Measurements from ENCODE around the gene CSNK1D.

CSNK1D gene

DNA sequence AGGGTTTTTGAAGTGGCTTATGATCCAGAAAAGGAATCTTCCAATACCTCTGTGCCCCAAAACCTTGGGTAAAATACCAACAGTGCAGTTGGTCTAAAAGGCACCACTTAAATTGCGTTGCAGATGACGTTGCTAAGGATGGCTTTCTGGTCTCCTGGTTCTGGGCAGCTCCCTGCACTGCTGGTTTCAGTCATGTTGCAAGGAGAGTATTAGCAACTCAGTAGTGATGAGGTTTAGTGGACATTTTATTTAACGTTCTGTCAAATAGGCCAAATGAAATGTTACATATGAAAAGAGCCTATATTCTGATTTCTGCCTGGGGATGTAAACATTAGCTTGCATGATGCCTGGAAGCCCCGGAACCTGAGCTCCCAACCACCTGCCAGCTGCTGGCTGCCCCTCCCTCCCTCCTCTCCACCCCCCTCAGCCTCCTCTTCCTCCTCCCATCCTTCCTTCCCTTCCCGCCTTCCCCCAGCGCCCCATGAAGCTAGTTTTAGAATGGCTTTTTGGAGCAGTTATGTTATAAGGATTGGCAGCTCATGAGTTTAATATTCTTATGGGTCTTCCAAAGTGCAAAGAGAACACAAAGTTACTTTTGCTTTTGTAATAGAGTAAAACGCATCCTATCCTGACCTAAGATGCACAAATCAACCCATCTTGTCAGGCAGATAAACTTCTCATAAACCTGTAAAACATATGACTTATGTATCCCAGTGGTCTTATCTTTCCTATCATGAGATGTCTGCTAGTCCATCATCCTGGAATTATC lies 23.2 kb upstream of the CSNK1D start:
- H3K4me3 ChIP-seq (ENCODE audit: low read depth, low read length) = no peak overlapping the region
- TF ChIP-seq, protein P1, sequence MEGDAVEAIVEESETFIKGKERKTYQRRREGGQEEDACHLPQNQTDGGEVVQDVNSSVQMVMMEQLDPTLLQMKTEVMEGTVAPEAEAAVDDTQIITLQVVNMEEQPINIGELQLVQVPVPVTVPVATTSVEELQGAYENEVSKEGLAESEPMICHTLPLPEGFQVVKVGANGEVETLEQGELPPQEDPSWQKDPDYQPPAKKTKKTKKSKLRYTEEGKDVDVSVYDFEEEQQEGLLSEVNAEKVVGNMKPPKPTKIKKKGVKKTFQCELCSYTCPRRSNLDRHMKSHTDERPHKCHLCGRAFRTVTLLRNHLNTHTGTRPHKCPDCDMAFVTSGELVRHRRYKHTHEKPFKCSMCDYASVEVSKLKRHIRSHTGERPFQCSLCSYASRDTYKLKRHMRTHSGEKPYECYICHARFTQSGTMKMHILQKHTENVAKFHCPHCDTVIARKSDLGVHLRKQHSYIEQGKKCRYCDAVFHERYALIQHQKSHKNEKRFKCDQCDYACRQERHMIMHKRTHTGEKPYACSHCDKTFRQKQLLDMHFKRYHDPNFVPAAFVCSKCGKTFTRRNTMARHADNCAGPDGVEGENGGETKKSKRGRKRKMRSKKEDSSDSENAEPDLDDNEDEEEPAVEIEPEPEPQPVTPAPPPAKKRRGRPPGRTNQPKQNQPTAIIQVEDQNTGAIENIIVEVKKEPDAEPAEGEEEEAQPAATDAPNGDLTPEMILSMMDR (IDR thresholded peaks at IDR 0.05; ENCODE audit: insufficient read depth, low read length, missing control alignments) = no peak
- DNase-seq (ENCODE audit: low read depth, low spot score) = no peak
- ChIA-PET POLR2A (no interaction called here), CTCF (interaction anchor here (1.0 to 9.4 kb wide), 5 partner anchors 9 to 120 kb away, joined by 3 to 61 read pairs (median 6); partner anchors contain the start of genes HEXD and OGFOD3)

DNA sequence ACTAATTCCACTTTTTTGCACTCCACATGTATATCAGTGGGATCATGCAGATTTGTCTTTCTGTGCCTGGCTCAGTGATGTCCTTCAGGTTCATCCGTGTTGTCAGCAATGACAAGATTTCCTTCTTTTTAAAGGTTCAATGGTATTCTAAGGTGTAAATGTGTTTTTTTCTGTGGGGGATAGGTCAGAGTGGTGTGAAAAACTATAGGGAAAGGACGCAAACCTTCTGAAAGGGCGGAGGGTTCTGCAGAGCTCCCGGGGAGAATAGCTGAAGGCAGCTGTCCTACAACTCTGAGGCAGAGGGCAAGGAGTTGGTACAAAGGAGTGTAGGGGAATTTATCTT lies 21.9 kb upstream of the CSNK1D start:
- POLR2A ChIA-PET = no interaction called here
- TF ChIP-seq, protein P1 (IDR thresholded peaks at IDR 0.05; ENCODE audit: insufficient read depth, low read length, missing control alignments) = no peak
- no peak overlapping the region for H3K4me3 ChIP-seq (ENCODE audit: low read depth, low read length)
- CTCF ChIA-PET = interaction anchor here (9.4 kb wide), 1 partner anchor 121 kb away, joined by 61 read pairs; the partner anchor contains the start of genes HEXD and OGFOD3
- DNase-seq (ENCODE audit: low read depth, low spot score) = no peak

DNA sequence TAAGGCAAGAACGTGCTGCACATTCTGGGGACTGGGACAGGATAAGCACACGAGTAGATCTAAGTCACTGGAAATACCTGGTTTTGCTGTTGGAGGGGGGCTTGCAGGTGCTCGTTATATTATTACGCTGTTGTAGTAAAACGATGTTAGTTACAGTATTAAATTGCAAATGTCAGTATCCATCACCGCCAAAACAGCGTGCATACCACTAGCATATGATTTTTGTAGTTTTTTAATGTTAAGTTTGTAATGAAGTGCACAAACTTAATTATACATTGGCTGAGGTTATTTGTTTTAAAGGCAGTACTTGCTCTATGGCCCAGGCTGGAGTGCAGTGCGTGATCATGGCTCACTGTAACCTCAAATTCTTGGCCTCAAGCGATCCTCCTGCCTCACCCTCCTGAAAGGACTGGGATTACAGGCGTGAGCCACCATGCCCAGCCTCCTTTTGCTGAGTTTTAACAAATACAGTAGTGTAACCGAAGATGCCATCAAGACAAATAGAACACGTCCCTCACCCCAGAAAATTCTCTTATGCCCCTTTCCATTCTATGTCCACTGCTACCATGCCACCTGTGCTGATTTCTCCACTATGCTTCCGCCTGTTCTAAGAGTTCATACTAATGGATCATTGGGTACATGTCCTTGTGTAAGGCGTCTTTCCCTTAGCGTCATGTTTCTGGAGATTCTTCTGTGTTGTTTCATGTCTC lies 20.7 kb upstream of the CSNK1D start:
- TF ChIP-seq, protein P1 (IDR thresholded peaks at IDR 0.05; ENCODE audit: insufficient read depth, low read length, missing control alignments) = no peak
- ChIA-PET POLR2A (interaction anchor here (0.7 kb wide), 1 partner anchor 65 kb away, joined by 3 read pairs; the partner anchor contains the start of gene SLC16A3), CTCF (no interaction called here)
- H3K4me3 ChIP-seq (ENCODE audit: low read depth, low read length) = peak overlapping the region; percentile 55
- DNase-seq (ENCODE audit: low read depth, low spot score) = no peak

DNA sequence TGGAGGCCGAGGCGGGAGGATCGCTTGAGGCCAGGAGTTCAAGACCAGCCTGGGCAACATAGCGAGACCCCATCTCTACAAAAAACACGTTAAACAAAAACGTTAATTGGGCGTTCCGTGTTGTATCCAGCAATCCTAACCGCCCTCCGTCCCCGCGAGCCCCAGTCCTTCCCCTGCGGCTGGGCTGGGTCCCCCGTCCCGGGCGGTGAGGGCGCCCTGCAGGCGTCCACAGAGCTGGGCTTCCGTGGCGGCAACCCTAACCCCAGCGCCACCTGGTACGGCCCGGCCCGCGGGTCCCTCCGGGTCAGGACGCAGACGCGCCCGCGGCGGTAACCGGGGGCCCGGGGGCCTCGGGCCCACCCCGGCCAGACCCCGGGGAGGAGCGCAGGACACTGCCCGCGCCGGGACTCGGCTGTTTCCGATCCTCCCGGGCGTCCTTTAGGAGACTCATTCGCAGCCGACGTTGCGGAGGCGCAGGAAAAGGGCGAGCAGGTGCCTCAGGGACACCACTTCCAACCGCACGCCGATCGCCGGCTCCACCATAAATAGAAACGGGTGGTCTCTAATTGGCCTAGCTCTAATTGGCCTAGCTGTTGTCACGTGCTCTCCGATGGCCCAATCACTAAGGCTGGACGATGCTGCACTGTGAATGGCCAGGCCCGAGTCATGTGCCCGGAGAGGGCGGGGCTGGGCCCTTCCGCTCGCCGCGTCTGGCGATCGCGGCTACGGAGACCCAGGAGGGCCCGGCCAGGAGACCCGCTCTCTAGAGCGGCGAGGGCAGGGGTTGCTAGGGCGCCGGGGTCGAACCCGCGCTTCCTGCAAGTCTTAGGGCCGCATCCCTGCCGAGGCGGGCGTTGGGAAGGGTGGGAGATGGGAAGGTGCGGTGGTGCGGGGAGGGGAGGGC lies 19.0 kb upstream of the CSNK1D start:
- CTCF ChIA-PET = interaction anchor here (0.6 to 1.6 kb wide), 2 partner anchors 9 to 15 kb away, joined by 3 to 4 read pairs; no protein-coding TSS in a partner anchor

DNA sequence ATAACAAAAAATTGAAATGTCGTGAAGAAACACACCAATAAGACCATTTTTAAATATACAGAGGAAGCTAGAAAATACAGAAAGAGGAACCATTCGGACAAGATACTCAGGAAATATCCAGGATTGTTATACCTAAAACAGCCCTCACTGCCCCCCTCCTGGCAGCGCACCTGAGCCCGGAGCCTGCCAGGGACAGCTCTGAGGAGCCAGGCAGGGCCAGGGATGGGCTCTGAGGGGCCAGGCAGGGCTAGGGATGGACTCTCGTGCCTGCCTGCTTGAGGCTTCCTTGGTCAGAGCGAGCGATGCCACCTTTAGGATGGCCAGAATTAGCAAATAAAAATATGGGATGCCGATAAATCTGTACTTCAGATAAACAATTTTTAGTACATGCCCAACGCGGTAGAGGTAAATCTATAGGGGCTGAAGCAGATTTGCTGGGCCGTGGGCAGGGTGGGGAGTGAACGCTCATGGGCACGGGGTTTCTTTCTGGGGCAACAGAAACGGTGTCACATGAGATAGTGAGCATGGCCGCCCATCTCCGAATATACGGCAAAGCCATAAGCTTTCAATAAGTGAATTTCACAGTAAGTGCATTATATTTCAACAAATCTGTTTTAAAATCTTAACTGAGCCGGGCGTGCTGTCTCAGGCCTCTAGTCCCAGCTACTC lies 18.2 kb upstream of the CSNK1D start:
- no peak for DNase-seq (ENCODE audit: low read depth, low spot score)
- H3K4me3 ChIP-seq (ENCODE audit: low read depth, low read length) = peak overlapping the region; percentile 85
- ChIA-PET POLR2A (no interaction called here), CTCF (interaction anchor here (0.5 to 1.6 kb wide), 2 partner anchors 10 to 259 kb away, joined by 3 to 4 read pairs; no protein-coding TSS in a partner anchor)
- TF ChIP-seq, protein P1 (IDR thresholded peaks at IDR 0.05; ENCODE audit: insufficient read depth, low read length, missing control alignments) = no peak

More for the DNA sequence above, 19.0 kb upstream of the CSNK1D start:
- TF ChIP-seq, protein P1 (IDR thresholded peaks at IDR 0.05; ENCODE audit: insufficient read depth, low read length, missing control alignments) = no peak
- peak; percentile 89 for DNase-seq (ENCODE audit: low read depth, low spot score)
- peak overlapping the region; percentile 85 for H3K4me3 ChIP-seq (ENCODE audit: low read depth, low read length)
- POLR2A ChIA-PET = interaction anchor here (0.6 to 1.0 kb wide), 7 partner anchors 11 to 218 kb away, joined by 3 read pairs; partner anchors contain the start of genes CSNK1D, SECTM1 and SLC16A3
